Esophagus mucosa (tissue), 1 donor: ENCODE results near the gene RAB39B. TPM values are rescaled to one million over a fixed set of nuclear protein-coding genes. Genes with fewer than 3 reads are reported as not detected.

Experiments
- ATAC-seq: fragments of 200-7000 bp; cut with Tn5 transposase; one replicate; pipeline ENCODE4 v1.9.1; 2020
- total RNA-seq: library from RNA; stranded (reverse); gene quantifications from one replicate; pipeline ENCODE4 v1.2.4, GENCODE V29; 2023
- donor health status: DM: yes; HTN: yes; CAD: no.

The RAB39B gene
- total RNA-seq, 1 donor from 2014 or later, result not detected

- peak; percentile 38 for ATAC-seq
Observed at GRCh38 chrX:155215443-155216178, 48.7 kb downstream of the RAB39B start.

- ATAC-seq, result no peak
Observed at GRCh38 chrX:155213731-155214130, 50.6 kb downstream of the RAB39B start.

DNA sequence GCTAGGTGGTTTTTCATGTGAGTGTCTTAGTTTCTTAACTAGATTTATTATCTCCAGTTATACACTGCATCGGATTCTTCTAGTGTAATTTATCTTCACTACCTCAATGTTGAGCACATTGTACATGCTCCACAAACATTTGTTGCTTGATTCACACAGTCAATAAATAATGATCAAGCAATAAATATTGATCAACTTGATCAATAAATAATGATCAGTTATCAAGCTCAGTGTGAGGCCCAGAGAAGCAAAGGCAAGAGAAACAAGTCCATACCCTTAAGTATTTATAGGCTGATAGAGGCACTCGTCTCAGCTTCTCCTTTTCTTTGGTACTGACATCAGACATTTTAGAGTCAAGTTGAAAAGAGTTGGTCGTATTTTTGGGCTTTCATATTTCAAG, 53.1 kb downstream of the RAB39B start:
- ATAC-seq, result no peak

Other genes with a start within 250 kb of the RAB39B start
- 3.5 TPM for gene F8, start 241.8 kb downstream of the RAB39B start, total RNA-seq
- gene FUNDC2, start 237.6 kb downstream of the RAB39B start, total RNA-seq, result 30.9 TPM
- gene CMC4, start 193.4 kb downstream of the RAB39B start, total RNA-seq, result 4.1 TPM
- 14.9 TPM for gene MTCP1, start 193.4 kb downstream of the RAB39B start, total RNA-seq
- 23.1 TPM for gene BRCC3, start 193.0 kb downstream of the RAB39B start, total RNA-seq
- 30.7 TPM for gene VBP1, start 48.0 kb downstream of the RAB39B start, total RNA-seq
- gene CLIC2, start 70.1 kb upstream of the RAB39B start, total RNA-seq, result 2.5 TPM
- gene F8A2, start 117.6 kb upstream of the RAB39B start, total RNA-seq, result not detected
- gene F8A3, start 194.1 kb upstream of the RAB39B start, total RNA-seq, result 2.3 TPM